CD14-positive monocyte (primary cell): ENCODE data around the gene NT5C. TPM values are rescaled to one million over a fixed set of nuclear protein-coding genes. Genes with fewer than 3 reads are reported as not detected.
A peak's percentile ranks its signal among the peaks of the same experiment; 100 is the strongest.

Experiments used
- DNase-seq, 3 donors: peaks; one replicate each; pipeline ENCODE4 v3.0.0-alpha.2; 2011 to 2022
- H2AFZ ChIP-seq: 2 replicates; pipeline ENCODE4 v1.6.0; 2012; ENCODE audit warnings: mild to moderate bottlenecking, low read depth, low read length, inconsistent platforms; ENCODE audit not compliant: insufficient read depth, poor library complexity, severe bottlenecking
- H3K27ac ChIP-seq, 2 donors: 1 replicate in 1 of 2; 2 replicates in 1 of 2; pipeline ENCODE4 v1.5.1; 2012 to 2013; ENCODE audit warnings: low read length in 2 of 2, control low read depth in 1 of 2, inconsistent platforms in 1 of 2, low read depth in 1 of 2, mild to moderate bottlenecking in 1 of 2
- H3K27me3 ChIP-seq, 2 donors: one replicate each; pipeline versions ENCODE4 v1.6.0 to v1.6.1; 2011 to 2013; ENCODE audit warnings: low read length in 2 of 2; ENCODE audit not compliant: control insufficient read depth in 2 of 2, insufficient read depth in 2 of 2
- H3K36me3 ChIP-seq, 2 donors: replicated peaks in 1 of 2; 1 replicate in 1 of 2; 2 replicates in 1 of 2; pipeline versions ENCODE4 v1.5.1 to v1.6.1; 2012 to 2013; ENCODE audit warnings: low read length in 2 of 2, control low read depth in 1 of 2, inconsistent platforms in 1 of 2, mild to moderate bottlenecking in 1 of 2; ENCODE audit not compliant: insufficient read depth in 2 of 2, control insufficient read depth in 1 of 2
- H3K4me1 ChIP-seq, 2 donors: 1 replicate in 1 of 2; 2 replicates in 1 of 2; pipeline versions ENCODE4 v1.5.1 to v1.6.1; 2012 to 2013; ENCODE audit warnings: low read length in 2 of 2, control low read depth in 1 of 2, inconsistent platforms in 1 of 2, mild to moderate bottlenecking in 1 of 2, moderate library complexity in 1 of 2; ENCODE audit not compliant: insufficient read depth in 2 of 2, control insufficient read depth in 1 of 2
- H3K4me2 ChIP-seq: replicated peaks from 2 replicates; pipeline ENCODE3; 2012; ENCODE audit warnings: low read length, moderate library complexity, mild to moderate bottlenecking; ENCODE audit not compliant: poor library complexity, severe bottlenecking; ENCODE audit errors: extremely low read depth
- H3K4me3 ChIP-seq, 3 experiments: fragments of 200-600 bp in 1 of 3; sonication (generic) in 1 of 3; replicated peaks in 1 of 3; 1 replicate in 2 of 3; 2 replicates in 1 of 3; pipeline ENCODE4 v1.5.1; 2011 to 2013; ENCODE audit warnings: low read length in 3 of 3, mild to moderate bottlenecking in 3 of 3, control low read depth in 2 of 3, low read depth in 2 of 3, inconsistent platforms in 1 of 3, moderate library complexity in 1 of 3
- H3K79me2 ChIP-seq: 2 replicates; pipeline ENCODE4 v1.6.0; 2012; ENCODE audit warnings: mild to moderate bottlenecking, control low read depth, inconsistent platforms, low read length, moderate library complexity; ENCODE audit not compliant: insufficient read depth
- H3K9ac ChIP-seq: 2 replicates; pipeline ENCODE4 v1.6.0; 2017; ENCODE audit warnings: low read length, mild to moderate bottlenecking; ENCODE audit not compliant: insufficient read depth, poor library complexity, severe bottlenecking
- H3K9me3 ChIP-seq, 2 donors: replicated peaks in 1 of 2; 1 replicate in 1 of 2; 2 replicates in 1 of 2; pipeline versions ENCODE4 v1.5.1 to v1.6.1; 2012 to 2013; ENCODE audit warnings: low read length in 2 of 2, control low read depth in 1 of 2; ENCODE audit not compliant: control insufficient read depth in 1 of 2, insufficient read depth in 1 of 2
- H4K20me1 ChIP-seq: 2 replicates; pipeline ENCODE4 v1.6.0; 2012; ENCODE audit warnings: mild to moderate bottlenecking, low read length, control low read depth, moderate library complexity; ENCODE audit not compliant: insufficient read depth
- H3K27ac Mint-ChIP-seq, 7 donors: one replicate each; pipeline ENCODE4 v1.8.0; 2020; ENCODE audit warnings: mild to moderate bottlenecking in 7 of 7, mixed read lengths in 7 of 7, moderate library complexity in 6 of 7, inconsistent platforms in 2 of 7
- H3K27me3 Mint-ChIP-seq, 3 donors: one replicate each; pipeline ENCODE4 v1.8.0; 2021 to 2022; ENCODE audit warnings: low read depth in 3 of 3, mild to moderate bottlenecking in 3 of 3, mixed read lengths in 3 of 3, moderate library complexity in 3 of 3, inconsistent platforms in 1 of 3
- H3K36me3 Mint-ChIP-seq, 2 donors: one replicate each; pipeline ENCODE4 v1.8.0; 2020; ENCODE audit warnings: mixed read lengths in 2 of 2, inconsistent platforms in 1 of 2, mild to moderate bottlenecking in 1 of 2
- H3K4me1 Mint-ChIP-seq: one replicate; pipeline ENCODE4 v1.8.0; 2020; ENCODE audit warnings: mild to moderate bottlenecking, mixed read lengths
- H3K4me3 Mint-ChIP-seq, 2 donors: one replicate each; pipeline ENCODE4 v1.8.0; 2020; ENCODE audit warnings: mild to moderate bottlenecking in 2 of 2, mixed read lengths in 2 of 2, moderate library complexity in 1 of 2
- H3K9me3 Mint-ChIP-seq, 7 donors: one replicate each; pipeline ENCODE4 v1.8.0; 2020 to 2022; ENCODE audit warnings: mixed read lengths in 7 of 7, mild to moderate bottlenecking in 6 of 7, moderate library complexity in 6 of 7, inconsistent platforms in 2 of 7
- CTCF ChIP-seq: fragments of 200-600 bp; IDR thresholded peaks from one replicate; pipeline ENCODE4 v1.8.0; 2022; ENCODE audit warnings: antibody characterized with exemption, mild to moderate bottlenecking
- WGBS: methylation state at CpG from one replicate; pipeline ENCODE4 v1.1.5; 2013; ENCODE audit warnings: missing lambda C conversion rate; ENCODE audit not compliant: insufficient coverage; 5-methylcytosine and 5-hydroxymethylcytosine counted together
- intact Hi-C, 2 donors: fragments of 100-400 bp; cut with micrococcal nuclease; formaldehyde crosslinking; loops; one replicate each; pipeline versions ENCODE4 v1.15.0 to v1.15.1; 2023
- polyA plus RNA-seq, 3 donors: library from polyadenylated mRNA; depleted of rRNA in 1 of 3; unstranded in 2 of 3; stranded (reverse) in 1 of 3; fragments of 300-500 nt in 2 of 3; fragments of >200 nt in 1 of 3; fragmentation: Illumina TruSeq in 2 of 3; gene quantifications; 1 replicate in 2 of 3; 2 replicates in 1 of 3; pipeline ENCODE4 v1.2.3, GENCODE V29; 2012 to 2021

The NT5C gene
- polyA plus RNA-seq, 3 donors, result 27.8 to 45.6 (median 36.2) TPM

DNA sequence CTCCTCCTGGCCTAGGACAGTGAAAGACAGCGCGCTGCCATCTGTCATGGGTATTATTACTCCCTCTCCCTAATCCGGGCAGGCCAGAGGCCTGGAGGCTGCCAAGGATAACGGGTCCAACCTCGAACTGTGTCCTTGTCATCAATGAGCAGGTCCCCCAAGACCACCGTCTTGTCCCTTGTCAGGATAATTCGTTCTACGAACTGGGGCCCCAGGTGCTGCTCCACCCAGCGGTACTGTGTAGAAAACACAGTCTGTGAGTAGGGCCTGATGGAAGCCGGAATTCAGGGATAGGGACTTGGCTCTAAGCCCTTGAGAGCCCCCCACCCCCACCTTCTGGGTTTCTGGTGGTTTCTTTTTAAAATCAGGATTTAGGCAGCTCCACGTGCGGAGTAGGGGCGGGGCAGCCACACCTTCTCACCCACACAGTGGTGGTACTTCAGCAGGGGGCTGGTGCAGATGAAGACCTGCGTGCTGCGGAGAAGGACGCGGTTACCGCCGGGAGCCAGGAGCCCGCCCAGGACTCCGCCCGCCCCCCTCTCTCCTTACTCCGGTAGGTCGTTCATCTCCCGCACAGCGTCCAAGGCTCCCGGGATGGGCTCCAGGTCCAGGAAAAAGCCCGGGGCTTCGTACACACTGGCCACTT lies 787 bp downstream of the NT5C start:
- Histone ChIP-seq H3K36me3 (peaks cover 25 to 34% of the 10 kb centered on the region in 2 donors), H3K4me3 (peak overlapping the region; percentile 72 to 92 (median 73)), H3K9ac (peak overlapping the region; percentile 76), H2AFZ (peak overlapping the region; percentile 85), H3K9me3 (no peaks in the 10 kb centered on the region), H4K20me1 (peaks cover 17% of the 10 kb centered on the region), H3K4me2 (peak overlapping the region; percentile 93), H3K27me3 (no peaks in the 10 kb centered on the region), H3K4me1 (peaks cover 22 to 32% of the 10 kb centered on the region in 2 donors), H3K27ac (peak overlapping the region; percentile 20 to 75), H3K79me2 (peaks cover 20% of the 10 kb centered on the region)
- H3K9me3 Mint-ChIP-seq, result no peaks in the 10 kb centered on the region
- whole genome bisulfite sequencing, result 17% methylated on average over 22 of the region's 29 CpGs
- peak overlapping the region; percentile 84 to 88 for H3K4me3 Mint-ChIP-seq
- peaks cover 21% of the 10 kb centered on the region for H3K4me1 Mint-ChIP-seq
- H3K27me3 Mint-ChIP-seq, result no peaks in the 10 kb centered on the region
- peak overlapping the region in 6 of 7 donors; percentile 40 to 69 (median 53) for H3K27ac Mint-ChIP-seq
- intact Hi-C loops, result no loop called here
- peak; percentile 54 for TF ChIP-seq CTCF
- DNase-seq, result peak in 2 of 3 donors; percentile 40 to 46
- peaks cover 24 to 38% of the 10 kb centered on the region in 2 donors for H3K36me3 Mint-ChIP-seq

DNA sequence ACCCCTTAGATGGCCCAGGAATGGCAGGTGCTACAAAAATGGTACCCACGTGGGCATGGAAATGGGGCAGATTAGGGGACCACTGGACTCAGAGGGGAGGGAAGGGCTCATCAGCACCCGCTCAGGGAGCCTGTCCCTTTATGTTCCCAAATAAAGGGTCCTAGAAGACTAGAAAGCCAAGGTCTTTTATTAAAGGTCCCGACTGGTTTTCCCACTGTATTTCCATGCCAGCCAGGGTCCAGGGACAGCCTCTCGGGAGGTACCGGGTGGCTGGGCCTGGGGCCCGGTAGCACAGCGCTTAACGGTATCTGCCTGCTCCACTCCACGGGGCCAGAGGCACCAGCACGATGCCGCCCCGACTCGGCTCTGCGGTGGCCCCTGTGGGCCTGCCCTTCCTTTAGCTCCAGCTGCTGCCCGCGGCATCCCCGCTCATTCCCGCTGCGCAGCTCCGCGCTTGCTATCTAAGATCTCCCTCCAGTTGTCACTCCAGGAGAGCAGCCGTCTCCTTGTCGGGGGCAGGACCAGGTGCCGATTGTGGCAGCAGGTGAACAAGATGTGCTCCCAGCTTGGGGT lies 1.4 kb downstream of the NT5C start:
- Histone ChIP-seq H4K20me1 (peaks cover 18% of the 10 kb centered on the region), H3K4me2 (peak overlapping the region; percentile 93), H3K9ac (peak overlapping the region; percentile 76), H3K36me3 (peaks cover 19 to 28% of the 10 kb centered on the region in 2 donors), H3K4me3 (peak overlapping the region in 1 of 3 experiments; percentile 92), H3K27ac (no peak overlapping the region), H2AFZ (peak overlapping the region; percentile 85), H3K4me1 (peaks cover 25 to 38% of the 10 kb centered on the region in 2 donors), H3K79me2 (peaks cover 22% of the 10 kb centered on the region), H3K9me3 (no peaks in the 10 kb centered on the region), H3K27me3 (no peaks in the 10 kb centered on the region)
- H3K27ac Mint-ChIP-seq, result peak overlapping the region in 2 of 7 donors; percentile 50 to 69
- no peak for TF ChIP-seq CTCF
- no peak overlapping the region for H3K4me3 Mint-ChIP-seq
- intact Hi-C loops, result no loop called here
- 91% methylated on average over 23 of the region's 24 CpGs for WGBS
- peaks cover 19 to 34% of the 10 kb centered on the region in 2 donors for H3K36me3 Mint-ChIP-seq
- no peaks in the 10 kb centered on the region for H3K27me3 Mint-ChIP-seq
- no peak for DNase-seq
- peaks cover 27% of the 10 kb centered on the region for H3K4me1 Mint-ChIP-seq
- no peaks in the 10 kb centered on the region for H3K9me3 Mint-ChIP-seq
